ENCODE data around the gene GPHA2.

The GPHA2 gene

GRCh38 chr11:64923944-64924909 is 11.5 kb downstream of the GPHA2 start, which contains the start of gene PPP2R5B:
Gene PPP2R5B, plus strand, starts transcription at chr11:64924689. Its CDS starts 1,046 bp downstream, at chr11:64925735.
- TF ChIP-seq CTCF (IDR thresholded peaks at IDR 0.05; ENCODE audit: control insufficient read depth, extremely low read depth, insufficient read depth) = no peak
- H3K4me3 ChIP-seq (ENCODE audit: low read depth, low read length) = peak within 1 kb of the TSS; percentile 85
- peak; percentile 79 for DNase-seq (ENCODE audit: low read depth)

DNA sequence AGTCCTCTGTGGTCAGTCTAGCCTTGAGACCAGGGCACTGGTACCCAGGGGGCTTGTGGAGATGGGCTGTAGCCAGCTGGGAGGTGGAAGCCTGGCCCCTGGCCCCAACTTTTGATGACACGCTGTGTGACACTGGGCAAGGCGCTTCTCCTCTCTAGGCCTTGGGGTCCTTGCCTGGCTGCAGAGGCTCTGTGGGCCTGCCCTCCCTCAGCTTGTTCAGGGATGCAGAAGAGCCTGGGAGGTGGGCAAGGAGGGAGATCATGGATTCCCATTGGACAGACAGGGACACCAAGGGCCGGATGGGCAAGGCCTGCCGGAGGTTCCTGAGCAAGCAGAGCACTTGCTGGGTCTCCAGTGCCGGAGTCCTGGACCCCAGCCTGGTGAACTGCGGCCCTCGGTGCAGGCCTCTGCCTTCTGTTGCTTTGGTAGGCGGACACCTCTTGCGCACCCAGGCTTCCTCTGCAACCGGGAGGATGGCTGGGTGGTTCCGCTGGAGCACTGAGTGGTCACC is 12.5 kb downstream of the GPHA2 start:
- DNase-seq (ENCODE audit: low read depth) = no peak
- TF ChIP-seq CTCF (IDR thresholded peaks at IDR 0.05; ENCODE audit: control insufficient read depth, extremely low read depth, insufficient read depth) = no peak
- peak overlapping the region; percentile 85; the same call in 1 of the 2 replicates for H3K4me3 ChIP-seq (ENCODE audit: low read depth, low read length)

DNA sequence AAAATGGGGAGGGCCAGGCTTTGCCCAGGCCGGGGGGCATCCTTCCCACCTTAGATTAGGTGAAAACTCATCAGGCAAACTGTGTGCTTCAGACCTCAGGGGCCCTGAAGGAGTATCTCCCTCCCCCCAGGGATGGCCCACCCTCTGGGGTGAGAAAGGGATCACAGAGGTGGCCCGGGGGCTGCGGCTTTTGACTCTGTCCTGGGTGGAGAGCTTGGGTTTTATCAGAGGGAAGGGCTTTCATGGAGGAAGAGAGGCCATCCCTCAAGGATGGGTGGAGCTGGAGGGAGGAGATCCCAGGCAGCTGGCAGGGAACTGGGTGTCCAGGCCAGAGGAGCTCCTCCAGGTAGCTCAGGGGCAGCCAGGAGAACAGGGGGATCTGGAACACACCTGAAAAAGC is 14.3 kb downstream of the GPHA2 start:
- no peak for DNase-seq (ENCODE audit: low read depth)
- no peak overlapping the region for H3K4me3 ChIP-seq (ENCODE audit: low read depth, low read length)
- no peak for TF ChIP-seq CTCF (IDR thresholded peaks at IDR 0.05; ENCODE audit: control insufficient read depth, extremely low read depth, insufficient read depth)

DNA sequence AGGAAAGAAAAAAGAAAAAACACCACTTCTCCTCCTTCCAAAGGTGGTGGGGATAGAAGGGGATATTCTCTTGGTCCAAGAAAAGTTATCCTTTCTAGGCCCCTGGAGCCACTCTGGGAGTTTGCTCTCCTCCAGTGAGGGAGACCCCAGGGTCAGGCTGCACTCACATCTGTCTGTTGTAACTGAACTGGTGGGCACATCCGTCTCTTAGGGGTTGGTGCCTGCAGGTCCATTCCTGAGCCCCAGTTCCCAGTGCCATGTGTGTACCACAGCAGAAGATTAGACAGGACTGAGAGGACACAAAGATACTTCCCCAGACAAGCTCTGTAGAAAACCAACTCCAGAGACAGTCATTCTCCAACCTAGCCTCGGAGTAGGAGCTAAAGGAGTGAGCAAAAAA is 15.6 kb downstream of the GPHA2 start:
- TF ChIP-seq CTCF (IDR thresholded peaks at IDR 0.05; ENCODE audit: control insufficient read depth, extremely low read depth, insufficient read depth) = no peak
- H3K4me3 ChIP-seq (ENCODE audit: low read depth, low read length) = no peak overlapping the region

GRCh38 chr11:64919627-64920026 is 16.1 kb downstream of the GPHA2 start:
- TF ChIP-seq CTCF (IDR thresholded peaks at IDR 0.05; ENCODE audit: control insufficient read depth, extremely low read depth, insufficient read depth) = no peak
- DNase-seq (ENCODE audit: low read depth) = no peak
- no peak overlapping the region for H3K4me3 ChIP-seq (ENCODE audit: low read depth, low read length)

More for the DNA sequence above, 15.6 kb downstream of the GPHA2 start:
- no peak for DNase-seq (ENCODE audit: low read depth)

DNA sequence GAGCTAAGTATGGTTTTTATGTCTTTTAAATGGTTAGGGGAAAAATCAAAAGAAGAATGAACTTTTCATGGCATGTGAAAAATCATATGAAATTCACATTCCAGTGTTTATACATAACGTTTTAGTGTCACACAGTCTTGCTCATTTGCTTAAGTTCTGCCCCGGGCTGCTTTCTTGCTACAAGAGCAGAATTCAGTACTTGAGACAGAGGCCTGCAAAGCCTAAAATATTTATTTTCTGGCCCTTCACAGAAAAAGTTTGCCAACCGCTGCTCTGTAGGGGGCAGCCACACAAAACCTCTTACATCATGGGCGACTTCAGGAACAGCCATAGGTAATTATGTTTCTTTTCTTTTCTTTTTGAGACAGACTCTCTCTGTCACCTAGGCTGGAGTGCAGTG is 17.7 kb downstream of the GPHA2 start:
- no peak for DNase-seq (ENCODE audit: low read depth)
- TF ChIP-seq CTCF (IDR thresholded peaks at IDR 0.05; ENCODE audit: control insufficient read depth, extremely low read depth, insufficient read depth) = peak; percentile 17; the same call in 1 of the 2 replicates
- H3K4me3 ChIP-seq (ENCODE audit: low read depth, low read length) = peak overlapping the region; percentile 98

All from LNCaP clone FGC (cell line).